Activated CD4-positive, alpha-beta T cell treated with anti-CD3 and anti-CD28 coated beads, Interleukin-2, amount 50 U/mL, for 4 hours (primary cell): ENCODE data around the gene MTUS2.
"Not testable (repeated sequence)": the region's sequence is repeated elsewhere in the genome, so short reads cannot be mapped to it uniquely, and the experiment has no call there.

Experiments
- DNase-seq, 2 experiments: peaks; one replicate each; pipeline ENCODE4 v3.0.0-alpha.2; 2020

MTUS2 gene

DNA sequence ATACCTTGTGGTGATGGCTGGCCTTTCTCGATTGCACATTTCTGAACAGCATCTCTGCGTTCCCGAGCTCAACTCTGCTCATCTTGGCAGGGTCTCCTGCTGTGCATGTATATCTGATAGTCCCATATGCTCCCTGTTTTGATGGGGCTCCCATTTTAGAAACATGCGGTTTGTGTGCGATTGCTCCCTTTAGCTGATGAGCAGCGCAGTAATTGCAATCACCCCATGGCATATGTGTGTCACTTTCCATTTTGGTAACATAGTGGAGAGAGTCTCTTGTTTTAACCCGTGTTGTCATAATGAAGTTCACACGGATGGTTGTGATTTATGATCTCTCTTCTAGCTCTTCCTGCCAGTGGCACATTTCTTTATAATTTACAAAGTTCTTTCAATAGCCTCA, 144.7 kb downstream of the MTUS2 start:
- no peak for DNase-seq

DNA sequence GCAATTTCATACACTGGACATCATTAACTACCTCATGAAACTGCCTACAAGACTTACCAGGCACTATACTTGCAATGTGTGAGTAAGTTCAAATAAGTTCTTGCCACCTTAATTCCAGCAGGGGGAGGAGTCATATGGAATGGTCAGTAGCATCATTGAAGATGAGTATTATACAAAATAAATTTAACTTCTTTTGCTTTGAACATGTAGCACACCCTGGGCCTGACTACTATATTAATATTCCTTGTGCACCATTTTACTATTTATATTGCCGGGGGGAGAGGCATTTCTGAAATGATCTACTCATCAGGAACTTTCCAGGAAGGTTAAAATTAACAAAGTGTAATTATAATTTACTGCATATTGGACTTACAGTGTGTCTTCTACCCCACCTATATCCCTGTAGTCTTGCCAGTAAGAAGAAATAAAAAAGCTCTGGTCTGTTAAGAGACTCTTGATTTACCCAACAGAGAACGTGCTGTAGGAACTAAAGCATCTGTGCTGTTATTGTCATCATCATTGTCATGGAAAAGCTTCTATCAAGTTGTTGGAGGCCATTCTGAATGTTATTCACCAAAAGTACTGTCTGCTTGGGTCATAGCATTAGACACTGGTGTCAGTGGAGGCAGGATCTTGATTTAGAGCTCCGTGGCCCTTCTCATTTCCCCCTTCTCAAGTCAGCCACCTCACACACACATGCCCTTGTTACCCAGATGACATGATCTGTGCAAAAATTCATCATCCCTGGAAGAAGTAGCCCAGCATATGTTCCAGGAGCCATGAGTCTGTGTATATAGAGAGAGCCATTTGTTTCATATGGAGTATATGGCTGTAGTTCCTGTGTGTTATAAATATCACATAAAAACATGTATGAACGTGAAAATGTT, 147.1 kb downstream of the MTUS2 start:
- no peak for DNase-seq

DNA sequence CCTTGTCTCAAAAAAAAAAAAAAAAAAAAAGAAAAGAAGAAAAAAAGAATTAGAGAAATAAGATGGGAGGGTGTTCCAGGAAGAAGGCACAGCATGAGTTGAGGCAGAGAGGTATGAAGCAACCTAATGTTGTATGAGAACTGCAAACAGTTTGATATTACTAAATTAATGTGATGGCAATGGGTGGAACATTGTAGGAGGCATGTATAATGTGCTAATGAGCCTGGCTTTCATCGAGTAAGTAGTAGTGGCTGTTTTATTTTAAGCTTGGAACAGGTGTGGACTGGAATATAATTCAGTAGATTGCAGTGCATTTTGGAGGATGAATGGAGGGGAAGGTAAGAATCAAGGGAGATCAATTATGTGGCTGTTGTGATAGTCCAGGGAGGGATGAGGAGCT, 156.1 kb downstream of the MTUS2 start:
- DNase-seq = no peak

DNA sequence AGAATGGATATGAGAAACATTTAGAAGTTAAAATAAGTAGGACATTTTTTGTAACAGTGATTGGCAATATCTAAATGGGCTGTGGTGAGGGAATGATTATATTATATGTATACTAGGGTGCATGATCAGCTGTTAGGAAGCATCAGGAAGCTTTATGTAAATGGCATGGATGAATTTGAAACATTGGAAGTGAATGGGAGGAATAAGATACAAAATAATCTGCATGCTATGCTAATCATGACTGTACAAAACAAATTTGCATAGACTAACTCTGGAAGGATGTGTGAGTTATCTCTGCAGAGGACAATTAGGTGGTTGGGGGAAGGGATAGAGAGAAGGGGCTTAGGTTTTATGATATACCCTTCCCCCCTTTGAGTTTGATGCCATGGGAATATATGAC, 156.5 kb downstream of the MTUS2 start:
- no peak for DNase-seq

DNA sequence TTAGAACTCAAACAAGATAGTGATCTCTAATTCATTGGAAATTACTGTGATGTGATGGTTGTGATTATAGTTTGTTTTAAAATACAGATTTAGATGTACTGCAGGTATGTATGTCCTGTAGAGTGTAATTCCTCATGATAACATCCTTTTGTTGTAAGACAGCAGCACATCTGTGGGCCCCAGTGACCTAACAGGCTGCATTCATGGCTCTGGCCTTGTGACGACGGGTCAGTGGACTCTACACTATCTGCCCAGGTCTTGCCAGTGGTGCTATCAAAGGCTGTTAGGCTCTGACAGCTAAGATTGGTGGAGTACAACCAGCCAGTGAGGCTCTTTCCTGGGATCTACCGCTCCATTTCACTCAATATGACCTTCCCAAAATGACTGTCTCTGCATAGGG, 158.4 kb downstream of the MTUS2 start:
- no peak for DNase-seq

DNA sequence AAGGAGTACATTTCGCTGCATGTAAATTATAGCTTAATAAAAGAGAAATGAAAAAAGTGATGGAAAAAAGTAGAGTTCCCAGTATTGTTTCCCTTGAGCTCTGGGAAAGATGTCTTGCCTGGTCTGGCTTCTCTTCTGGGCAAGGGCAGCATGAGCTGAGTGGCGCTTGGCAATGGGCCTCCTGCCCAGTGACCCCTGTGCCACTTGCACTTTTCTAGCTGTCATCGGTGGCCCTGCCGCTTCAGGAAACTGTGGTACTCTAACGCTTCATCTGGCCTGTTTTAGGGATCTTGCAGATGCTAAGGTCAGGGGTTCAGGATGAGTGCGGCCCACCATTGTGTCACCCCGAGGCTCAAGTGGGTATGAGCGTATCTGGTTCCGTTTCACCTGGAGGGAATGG, 161.4 kb downstream of the MTUS2 start:
- DNase-seq = no peak

DNA sequence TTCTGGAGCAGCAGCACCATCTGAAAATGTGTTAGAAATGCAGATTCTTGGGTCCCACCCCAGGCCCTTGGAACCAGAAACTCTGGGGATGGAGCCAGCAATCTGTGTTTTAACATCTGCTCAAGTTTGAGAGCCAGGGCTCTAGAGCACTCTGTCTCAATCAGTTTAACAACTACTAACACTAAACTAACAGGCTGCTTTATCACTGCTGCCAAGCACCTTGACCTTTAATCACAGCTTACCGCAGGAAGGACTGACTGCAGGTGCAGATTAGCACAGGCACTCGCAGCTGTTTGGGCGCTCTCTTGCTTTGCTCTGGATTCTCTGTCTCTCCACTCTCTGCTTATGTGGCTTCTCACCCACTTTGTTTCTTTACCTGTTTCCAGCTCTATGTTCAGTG, 163.5 kb downstream of the MTUS2 start:
- no peak for DNase-seq

DNA sequence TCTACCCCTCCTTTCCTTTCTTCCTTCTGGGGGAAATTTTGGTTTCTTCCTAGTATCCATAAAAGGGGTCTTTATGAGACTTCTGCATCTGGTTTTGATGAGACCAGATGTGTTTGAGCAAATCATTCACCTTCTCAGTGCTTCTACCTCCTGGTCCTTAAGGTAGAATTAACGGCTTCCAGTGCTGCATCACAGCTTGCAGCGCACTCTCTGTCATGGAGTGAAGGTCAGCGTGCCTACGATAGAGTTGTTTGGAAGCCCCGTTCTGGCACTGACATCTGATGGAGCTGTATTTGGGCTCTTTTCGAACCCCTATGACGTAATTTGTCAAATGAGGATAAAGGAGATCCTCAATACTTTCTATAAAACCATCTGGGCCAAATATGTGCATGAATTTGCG, 164.2 kb downstream of the MTUS2 start:
- DNase-seq = no peak

DNA sequence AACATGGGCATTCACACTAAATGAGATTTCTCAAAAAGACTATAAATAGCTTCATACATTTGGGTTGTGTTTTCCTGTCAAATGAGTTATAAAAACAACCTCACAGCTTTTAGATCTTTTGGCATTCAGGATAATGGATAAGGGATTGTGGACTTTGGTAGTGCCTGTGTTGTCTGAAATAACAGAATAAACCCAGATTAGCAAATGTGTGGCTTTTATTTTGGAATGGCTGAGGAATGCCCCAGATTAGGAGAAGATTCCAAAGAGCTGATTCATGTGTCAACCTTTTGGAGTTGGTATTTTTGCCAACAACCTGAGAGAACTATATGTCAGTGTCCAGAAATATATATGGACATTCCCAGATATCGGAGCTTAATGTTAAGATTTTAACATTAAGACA, 164.7 kb downstream of the MTUS2 start:
- DNase-seq = no peak

DNA sequence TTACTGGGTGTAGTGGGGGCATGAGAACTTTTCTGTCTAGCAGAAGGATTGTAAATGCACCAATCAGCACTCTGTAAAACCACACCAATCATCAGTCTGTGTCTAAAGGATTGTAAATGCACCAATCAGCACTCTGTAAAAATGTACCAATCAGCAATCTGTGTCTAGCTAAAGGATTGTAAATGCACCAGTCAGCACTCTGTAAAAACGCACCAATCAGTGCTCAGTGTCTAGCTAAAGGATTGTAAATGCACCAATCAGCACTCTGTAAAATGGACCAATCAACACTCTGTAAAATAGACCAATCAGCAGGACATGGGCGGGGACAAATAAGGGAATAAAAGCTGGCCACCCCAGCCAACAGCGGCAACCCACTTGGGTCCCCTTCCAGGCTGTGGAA, 170.2 kb downstream of the MTUS2 start:
- DNase-seq = not testable (repeated sequence)

DNA sequence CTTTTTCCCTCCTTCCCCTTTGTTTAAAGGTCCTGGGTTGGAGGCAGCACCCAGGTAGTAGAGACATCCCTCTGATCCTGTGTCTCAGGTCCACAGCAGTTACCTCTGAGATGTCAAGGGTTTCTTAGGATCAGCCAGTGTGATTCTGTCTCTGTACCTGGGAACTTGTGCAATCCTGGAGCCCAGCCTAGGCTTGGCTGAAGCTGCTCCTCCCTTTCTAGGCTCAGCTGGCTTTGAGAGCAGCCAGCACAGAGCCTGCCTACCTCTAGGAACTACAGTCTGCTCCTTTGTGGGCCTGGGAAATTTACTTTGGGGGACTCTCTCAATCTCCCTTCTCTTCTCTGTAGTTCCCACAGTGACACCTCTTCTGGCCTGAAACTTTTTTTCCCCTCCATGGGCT, 171.6 kb downstream of the MTUS2 start:
- DNase-seq = no peak

DNA sequence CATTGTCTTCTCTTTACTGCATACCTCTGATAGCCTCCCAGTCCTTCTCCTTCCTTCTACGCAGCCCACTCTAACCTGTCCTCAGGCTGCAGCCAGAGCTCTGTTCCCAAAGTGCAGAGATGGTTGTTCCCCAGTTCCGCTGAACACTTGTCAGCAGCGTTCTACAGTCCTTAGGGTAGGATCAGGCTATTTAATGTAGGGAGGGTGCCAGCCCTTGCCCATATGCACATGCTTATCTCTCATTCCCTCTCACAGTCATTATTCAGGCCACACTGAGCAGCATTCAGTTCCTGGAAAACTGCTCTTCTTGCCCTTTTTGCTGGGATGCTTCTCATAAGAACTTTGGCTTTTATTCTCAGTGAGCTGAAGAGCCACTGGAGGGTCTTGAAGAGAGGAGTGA, 180.7 kb downstream of the MTUS2 start:
- DNase-seq = no peak

DNA sequence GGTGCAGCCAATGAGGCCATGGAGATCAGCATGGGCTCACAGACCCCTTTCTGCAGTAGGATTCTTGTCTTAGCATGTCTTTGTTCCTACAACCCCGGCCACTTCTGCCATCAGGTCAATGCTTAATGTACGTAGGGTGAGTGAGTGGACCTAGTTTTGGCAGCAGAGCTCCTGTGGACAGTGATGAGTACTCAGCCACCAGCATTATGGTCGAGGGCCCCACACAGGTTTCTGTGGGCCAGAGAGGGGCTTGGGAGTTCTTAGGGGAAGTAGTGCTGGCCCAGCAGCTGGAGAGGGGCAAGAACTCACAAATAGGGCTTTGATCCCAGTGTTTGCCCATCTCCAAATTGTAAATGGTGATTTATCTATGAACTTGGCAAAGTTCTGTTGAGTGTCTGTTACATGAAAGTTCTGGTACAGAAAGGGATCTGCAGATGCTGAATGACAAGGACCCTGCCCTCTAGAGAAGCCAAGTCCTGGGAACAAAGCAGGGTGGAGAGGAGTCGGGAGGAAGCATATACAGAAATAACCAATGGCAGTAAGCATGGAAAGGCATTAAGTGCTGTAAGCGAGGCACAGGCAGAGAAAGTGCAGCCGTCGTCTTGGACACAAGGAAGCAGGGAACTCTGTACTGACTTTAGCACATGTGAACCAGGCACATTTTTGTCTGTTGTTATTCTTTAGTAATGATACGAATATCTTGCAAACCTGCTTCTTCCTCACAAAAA, 185.1 kb downstream of the MTUS2 start:
- no peak for DNase-seq

DNA sequence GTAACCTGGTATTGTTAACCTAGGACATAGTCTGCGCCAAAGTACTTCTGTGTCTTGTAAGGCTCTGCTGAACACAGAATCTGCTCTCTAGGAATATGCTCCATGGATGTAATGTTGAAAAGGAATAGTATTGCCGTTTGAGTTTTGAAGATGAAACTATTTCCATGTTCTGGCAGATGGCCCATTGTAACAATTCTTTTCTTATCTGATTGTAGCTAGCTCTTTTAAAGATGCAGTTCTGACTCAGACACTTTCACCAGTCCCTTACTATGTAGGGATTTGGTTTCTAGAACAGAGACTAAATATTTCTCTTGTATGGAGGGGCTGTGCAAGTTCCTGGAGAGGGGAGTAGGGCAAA, 185.6 kb downstream of the MTUS2 start:
- DNase-seq = no peak

DNA sequence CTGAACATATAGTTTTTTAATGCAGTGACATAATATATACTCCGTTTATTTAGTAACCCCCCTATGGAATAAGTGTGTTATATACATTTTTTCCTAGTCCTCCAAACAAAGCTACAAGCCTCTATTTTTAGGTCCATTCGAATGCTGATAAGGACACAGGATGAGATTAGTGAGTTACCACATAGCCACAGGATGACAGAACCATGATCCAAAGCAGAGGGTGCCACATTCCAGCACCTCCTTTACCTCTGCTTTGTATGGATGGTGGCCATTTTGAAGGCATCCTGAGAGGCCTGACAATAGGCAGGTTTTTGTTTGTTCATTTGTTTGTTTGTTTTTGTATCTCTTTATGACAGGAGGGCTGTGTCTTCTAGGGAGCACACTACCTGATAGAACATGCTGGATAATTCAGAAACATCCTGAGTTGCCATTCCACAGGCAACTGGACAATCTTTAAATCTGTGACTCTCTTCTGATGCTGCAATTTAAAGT, 186.3 kb downstream of the MTUS2 start:
- DNase-seq = no peak

DNA sequence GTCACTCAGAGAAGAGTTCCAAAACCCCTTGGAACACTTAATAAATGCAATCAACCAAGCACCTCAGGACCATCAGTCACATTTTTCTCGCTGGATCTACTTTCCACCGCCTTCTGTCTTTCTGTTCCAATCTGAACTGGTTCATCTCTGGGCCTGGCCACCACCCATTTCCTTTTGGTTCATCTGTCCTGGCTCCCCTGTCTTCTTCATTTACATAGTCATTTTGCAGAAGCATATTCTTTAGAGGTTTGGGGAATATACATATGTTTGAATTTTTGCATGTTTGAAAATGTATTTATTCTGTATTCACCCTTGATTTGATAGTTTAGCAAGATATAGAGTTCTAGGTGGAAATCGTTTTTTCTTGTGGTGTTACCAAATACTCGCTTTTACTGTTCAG, 188.2 kb downstream of the MTUS2 start:
- DNase-seq = no peak

DNA sequence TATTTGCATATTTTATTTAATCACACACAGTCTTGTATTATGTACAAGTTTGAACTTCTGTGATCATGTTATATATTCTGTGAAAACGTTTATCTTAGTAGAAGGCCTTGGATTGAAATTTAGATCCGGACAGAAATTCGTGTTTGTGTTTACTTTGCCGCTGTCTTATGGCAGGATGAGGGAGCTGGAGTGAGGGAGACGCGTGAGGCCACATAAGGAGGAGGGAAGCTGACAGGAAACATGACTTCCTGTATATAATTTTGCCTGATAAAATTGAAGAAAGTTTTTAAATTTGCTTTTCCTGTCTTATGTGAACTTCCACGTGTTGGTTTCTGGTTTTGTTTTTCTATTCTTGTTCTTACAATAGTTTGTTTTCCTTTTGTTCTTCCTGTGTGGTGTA, 200.2 kb downstream of the MTUS2 start:
- DNase-seq = no peak

DNA sequence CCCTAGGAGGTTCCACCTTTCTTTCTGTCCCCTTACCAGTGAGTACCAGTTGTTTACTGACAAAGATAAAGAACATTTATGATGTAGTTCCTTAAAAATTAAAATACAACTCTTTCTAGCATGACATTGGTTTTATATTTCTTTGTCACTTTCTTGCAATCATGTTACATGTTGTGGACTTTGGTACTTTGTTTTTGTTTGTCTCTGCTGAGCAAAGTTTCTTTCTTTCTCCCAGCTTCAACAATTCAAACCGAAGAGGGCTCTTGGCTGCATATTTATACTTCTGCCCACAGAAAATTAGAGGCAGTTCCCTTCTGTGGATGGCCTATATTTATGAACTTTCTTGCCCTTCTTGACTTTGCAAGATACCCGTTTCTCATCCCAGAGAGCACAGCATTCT, 201.2 kb downstream of the MTUS2 start:
- DNase-seq = no peak

DNA sequence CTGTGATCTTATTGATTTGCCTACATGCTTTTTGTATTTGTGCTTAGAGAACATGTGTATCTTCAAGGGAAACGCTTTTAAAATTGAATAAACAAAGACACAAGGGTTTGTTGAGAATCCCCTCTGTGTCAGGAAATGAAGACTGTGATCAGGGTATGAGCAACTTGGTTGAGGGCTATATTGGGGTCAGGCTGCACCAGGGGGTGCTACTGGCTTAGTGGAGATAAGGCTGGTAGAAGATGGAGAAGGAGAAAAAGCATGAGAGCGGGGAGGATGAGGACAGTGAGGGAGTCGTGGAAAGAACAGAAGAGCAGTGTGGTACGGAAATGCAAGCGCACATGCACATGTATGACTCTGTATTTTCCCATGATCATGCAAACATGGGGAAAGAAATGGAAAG, 201.6 kb downstream of the MTUS2 start:
- no peak for DNase-seq

DNA sequence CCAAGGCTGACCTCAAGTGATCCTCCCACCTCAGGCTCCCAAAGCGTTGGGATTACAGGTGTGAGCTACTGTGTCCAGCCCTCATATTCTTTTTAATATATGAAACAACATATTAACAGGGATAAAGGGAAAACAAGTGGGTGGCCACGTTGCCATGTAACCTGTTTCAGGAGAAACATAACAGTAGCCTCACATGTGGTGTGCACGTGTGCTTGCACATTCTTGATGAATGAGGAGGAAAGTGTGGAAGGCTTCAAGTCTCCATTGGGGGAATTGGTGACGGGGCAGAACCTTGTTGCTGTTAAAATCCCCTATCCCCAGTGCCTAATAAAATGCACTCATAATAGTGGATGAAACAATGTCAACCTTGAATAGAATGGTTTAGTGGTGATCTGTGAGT, 202.3 kb downstream of the MTUS2 start:
- DNase-seq = no peak

DNA sequence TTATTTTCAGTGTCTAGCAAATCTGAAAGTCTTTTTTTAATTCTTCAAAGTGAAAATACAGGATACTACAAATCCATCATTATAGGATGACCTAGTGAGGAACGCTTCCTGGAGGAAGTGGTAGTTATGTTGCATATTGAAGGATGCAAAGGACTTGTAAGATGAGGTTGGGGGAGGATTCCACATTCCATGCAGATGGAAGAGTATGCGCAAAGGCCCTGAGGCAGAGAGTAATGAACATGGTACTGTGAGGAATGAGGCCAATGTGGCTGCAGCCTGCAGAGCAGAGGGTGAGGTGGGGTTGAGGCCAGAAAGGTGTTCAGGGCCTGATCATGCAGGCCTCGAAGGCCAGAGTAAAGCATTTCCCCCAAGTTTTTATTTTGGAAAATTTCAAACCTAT, 202.8 kb downstream of the MTUS2 start:
- no peak for DNase-seq

DNA sequence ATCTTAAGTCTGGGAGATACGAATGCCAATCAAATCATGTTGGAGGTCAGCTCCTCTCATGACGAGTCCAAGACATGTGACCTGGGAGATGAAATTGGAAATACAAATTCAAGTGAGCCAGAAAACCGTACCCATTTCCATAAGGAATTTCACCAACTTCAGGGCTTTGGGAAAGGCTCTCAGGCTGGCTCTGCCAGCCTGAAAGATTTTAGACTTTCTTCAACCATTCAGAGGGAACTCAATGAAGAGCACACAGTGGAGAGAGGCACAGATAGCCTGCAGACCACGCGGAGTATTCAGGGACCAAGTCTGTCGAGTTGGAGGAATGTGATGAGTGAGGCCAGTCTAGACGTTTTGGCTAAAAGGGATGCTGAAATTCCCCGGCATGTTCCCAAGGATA, 204.6 kb downstream of the MTUS2 start:
- no peak for DNase-seq

DNA sequence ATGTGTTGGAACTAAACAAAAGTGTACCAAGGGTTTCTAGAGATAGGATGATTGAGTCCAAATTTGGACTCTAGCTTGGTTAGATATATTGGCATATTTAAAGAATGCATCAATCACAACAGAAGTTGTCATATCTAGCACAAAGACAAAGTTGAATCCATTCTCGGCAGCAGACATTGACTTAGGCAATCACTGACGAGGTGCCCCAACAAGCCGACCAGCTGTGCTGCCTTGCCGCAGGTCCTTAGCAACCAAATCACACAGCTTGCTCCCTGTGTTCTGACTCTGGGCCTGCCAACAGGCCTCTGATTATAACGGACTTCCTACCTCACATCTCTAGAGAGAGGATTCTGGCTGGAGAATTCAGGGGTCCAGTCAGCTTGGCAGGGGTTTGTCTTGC, 208.7 kb downstream of the MTUS2 start:
- no peak for DNase-seq

DNA sequence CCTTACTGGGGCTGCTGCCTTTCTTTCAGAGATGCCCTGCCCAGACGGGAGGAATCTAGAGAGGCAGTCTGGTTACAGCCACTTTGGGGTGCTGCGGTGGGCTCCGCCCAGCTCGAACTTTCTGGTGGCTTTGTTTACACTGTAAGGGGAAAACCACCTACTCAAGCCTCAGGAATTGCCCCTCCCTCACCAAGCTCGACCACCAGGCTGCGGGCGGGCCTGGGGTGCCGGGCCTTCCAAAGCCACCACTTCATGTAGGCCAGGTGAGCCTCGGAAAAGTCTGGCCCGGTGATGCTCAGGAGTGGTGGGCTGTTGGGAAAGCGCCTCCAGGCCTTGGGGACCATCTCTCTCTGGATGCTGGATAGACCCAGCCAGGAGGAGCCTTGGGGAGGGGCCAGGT, 218.6 kb downstream of the MTUS2 start:
- DNase-seq = no peak

DNA sequence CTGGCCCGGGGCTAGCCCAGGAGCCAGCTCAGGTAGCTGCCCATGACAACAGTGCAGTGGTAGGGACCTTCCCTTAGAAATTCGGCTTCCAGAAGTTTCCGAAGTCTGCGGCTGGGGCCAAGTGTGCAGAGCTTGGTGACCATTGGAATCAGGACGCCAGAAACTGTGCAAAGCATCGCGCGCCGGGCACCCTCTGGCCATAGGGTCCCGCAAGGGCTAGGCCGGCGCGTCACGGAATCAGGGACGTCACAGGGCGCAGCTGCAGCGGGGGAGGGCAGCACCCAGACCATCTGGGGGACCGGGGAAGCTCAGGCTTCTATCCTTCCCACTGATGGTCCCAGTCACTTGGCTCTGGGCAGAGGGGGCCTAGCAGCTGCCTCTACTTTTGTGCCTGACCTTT, 219.1 kb downstream of the MTUS2 start:
- no peak for DNase-seq
